HEK293T (cell line): ENCODE data around the gene CAMK2G.

Source experiments
- ARNT ChIP-seq: fragments of 450-650 bp; IDR thresholded peaks from 2 replicates; pipeline ENCODE4 v1.6.1; 2017; ENCODE audit warnings: mild to moderate bottlenecking
- BHLHE40 ChIP-seq: fragments of 450-650 bp; IDR thresholded peaks from 2 replicates; pipeline ENCODE4 v1.6.1; 2016; ENCODE audit warnings: mild to moderate bottlenecking, moderate library complexity, borderline replicate concordance
- ELF4 ChIP-seq: fragments of 450-650 bp; IDR thresholded peaks from 2 replicates; pipeline ENCODE4 v1.6.1; 2017; ENCODE audit warnings: antibody characterized with exemption
- FOXA1 ChIP-seq: fragments of 450-650 bp; IDR thresholded peaks from 2 replicates; pipeline ENCODE4 v1.6.1; 2016; ENCODE audit warnings: mild to moderate bottlenecking
- FOXK2 ChIP-seq: fragments of 450-650 bp; IDR thresholded peaks from 2 replicates; pipeline ENCODE4 v1.6.1; 2016; ENCODE audit warnings: mild to moderate bottlenecking
- FOXM1 ChIP-seq: fragments of 450-650 bp; IDR thresholded peaks from 2 replicates; pipeline ENCODE4 v1.6.1; 2017; ENCODE audit warnings: mild to moderate bottlenecking, borderline replicate concordance
- HDGF ChIP-seq: fragments of 450-650 bp; IDR thresholded peaks from 2 replicates; pipeline ENCODE4 v1.6.1; 2017; ENCODE audit warnings: antibody characterized with exemption, borderline replicate concordance
- LEF1 ChIP-seq: fragments of 450-650 bp; IDR thresholded peaks from 2 replicates; pipeline ENCODE4 v1.6.1; 2017; ENCODE audit warnings: mild to moderate bottlenecking, borderline replicate concordance
- NFRKB ChIP-seq: fragments of 450-650 bp; IDR thresholded peaks from 2 replicates; pipeline ENCODE4 v1.6.1; 2016; ENCODE audit warnings: mild to moderate bottlenecking, moderate library complexity
- PKNOX1 ChIP-seq: fragments of 450-650 bp; IDR thresholded peaks from 2 replicates; pipeline ENCODE4 v1.6.1; 2016
- SP1 ChIP-seq: fragments of 450-650 bp; IDR thresholded peaks from 2 replicates; pipeline ENCODE4 v1.6.1; 2017
- SUZ12 ChIP-seq: fragments of 450-650 bp; IDR thresholded peaks from 2 replicates; pipeline ENCODE4 v1.6.1; 2016; ENCODE audit warnings: mild to moderate bottlenecking
- TARDBP ChIP-seq: fragments of 450-650 bp; IDR thresholded peaks from 2 replicates; pipeline ENCODE4 v1.6.1; 2016
- ZNF384 ChIP-seq: fragments of 450-650 bp; IDR thresholded peaks from 2 replicates; pipeline ENCODE4 v1.6.1; 2016

DNA sequence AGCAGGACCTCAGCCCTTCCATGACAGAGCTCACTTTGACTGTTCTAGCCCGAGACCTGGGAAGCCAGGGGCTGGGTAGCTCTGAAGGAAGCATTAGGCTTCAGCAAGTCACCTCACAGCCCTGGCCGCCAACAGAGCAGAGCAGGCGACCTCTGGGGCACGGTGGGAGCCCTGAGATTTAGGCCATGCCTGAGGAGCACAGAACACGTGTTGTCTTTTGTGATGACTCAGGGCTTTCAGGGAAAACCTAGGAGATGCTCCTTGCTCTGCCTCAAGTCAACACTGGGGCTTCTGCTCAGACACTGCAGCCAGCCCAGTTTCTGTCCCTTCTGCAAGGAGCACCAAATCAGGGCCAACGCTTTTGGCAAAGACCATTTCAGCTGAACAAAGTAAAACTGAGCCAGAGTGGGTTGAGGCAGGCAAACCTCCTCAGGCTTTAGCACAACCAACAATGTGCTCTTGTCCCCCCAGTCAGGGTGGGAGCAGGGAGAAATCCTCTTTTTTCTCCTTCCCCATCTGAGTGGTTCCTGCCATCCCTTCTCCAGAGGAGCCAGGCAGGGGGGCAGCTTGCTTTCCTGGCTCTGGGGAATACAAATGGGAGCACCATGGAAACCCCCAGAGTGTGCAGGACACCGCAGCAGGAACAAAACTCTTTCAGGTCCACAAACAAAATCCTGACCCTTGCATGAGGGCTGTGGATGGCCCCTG lies 14.4 kb downstream of the CAMK2G start:
- no peak for TF ChIP-seq FOXK2
- no peak for TF ChIP-seq SP1
- TF ChIP-seq ELF4 = no peak
- TF ChIP-seq FOXA1 = no peak
- TF ChIP-seq FOXM1 = no peak
- TF ChIP-seq HDGF = no peak
- TF ChIP-seq NFRKB = no peak
- TF ChIP-seq TARDBP = no peak
- no peak for TF ChIP-seq ZNF384
- no peak for TF ChIP-seq PKNOX1
- no peak for TF ChIP-seq SUZ12
- TF ChIP-seq BHLHE40 = no peak
- TF ChIP-seq LEF1 = no peak
- no peak for TF ChIP-seq ARNT
